ENCODE measurements around the gene RNF19B. TPM values are rescaled to one million over a fixed set of nuclear protein-coding genes. Genes with fewer than 3 reads are reported as not detected.

RNF19B gene
- total RNA-seq, 1 donor from 2014 or later = 14.2 TPM

- no peaks in the 10 kb centered on the region for H3K36me3 ChIP-seq
- no peak overlapping the region for H2AFZ ChIP-seq (replicated peaks)
- Mint-ChIP-seq H3K27ac (no peak overlapping the region), H3K27me3 (ENCODE audit: insufficient read depth, low read depth) (peaks cover 2% of the 10 kb centered on the region), H3K9me3 (no peaks in the 10 kb centered on the region), H3K36me3 (peaks cover 6% of the 10 kb centered on the region), H3K4me1 (no peaks in the 10 kb centered on the region), H3K4me3 (no peak overlapping the region)
- H3K9ac ChIP-seq = no peak overlapping the region
- no peaks in the 10 kb centered on the region for H3K4me1 ChIP-seq
- TF ChIP-seq CTCF (IDR thresholded peaks at IDR 0.05) = no peak
- no peak for TF ChIP-seq EZH2phosphoT487 (IDR thresholded peaks at IDR 0.05)
- no peak for TF ChIP-seq EZH2 (IDR thresholded peaks at IDR 0.05)
- H4K20me1 ChIP-seq (ENCODE audit: low read depth) = no peaks in the 10 kb centered on the region
- no peak overlapping the region for H3K27ac ChIP-seq
- H3K4me2 ChIP-seq = no peak overlapping the region
- no peak for DNase-seq (ENCODE audit: low spot score)
- no peaks in the 10 kb centered on the region for H3K9me3 ChIP-seq (ENCODE audit: low read depth)
- no peaks in the 10 kb centered on the region for H3K27me3 ChIP-seq
- H3F3A ChIP-seq (ENCODE audit: low read depth) = no peaks in the 10 kb centered on the region
- peaks cover 23% of the 10 kb centered on the region for H3K79me2 ChIP-seq (ENCODE audit: low read depth)
- no peak overlapping the region for H3K4me3 ChIP-seq
Observed at GRCh38 chr1:32954168-32954567, 10.4 kb downstream of the RNF19B start.

GRCh38 chr1:32953495-32953894, 11.1 kb downstream of the RNF19B start:
- Histone ChIP-seq H3K9ac (no peak overlapping the region), H3K27me3 (no peaks in the 10 kb centered on the region), H3K9me3 (ENCODE audit: low read depth) (no peaks in the 10 kb centered on the region), H3K4me2 (no peak overlapping the region), H4K20me1 (ENCODE audit: low read depth) (no peaks in the 10 kb centered on the region), H3K27ac (no peak overlapping the region), H3K79me2 (ENCODE audit: low read depth) (peaks cover 23% of the 10 kb centered on the region), H3K4me3 (no peak overlapping the region), H3F3A (ENCODE audit: low read depth) (no peaks in the 10 kb centered on the region), H3K36me3 (no peaks in the 10 kb centered on the region), H2AFZ (replicated peaks) (no peak overlapping the region), H3K4me1 (no peaks in the 10 kb centered on the region)
- H3K36me3 Mint-ChIP-seq = peaks cover 4% of the 10 kb centered on the region
- no peak overlapping the region for H3K4me3 Mint-ChIP-seq
- H3K27me3 Mint-ChIP-seq (ENCODE audit: insufficient read depth, low read depth) = peaks cover 2% of the 10 kb centered on the region
- no peaks in the 10 kb centered on the region for H3K4me1 Mint-ChIP-seq
- no peaks in the 10 kb centered on the region for H3K9me3 Mint-ChIP-seq
- DNase-seq (ENCODE audit: low spot score) = no peak
- H3K27ac Mint-ChIP-seq = no peak overlapping the region
- TF ChIP-seq CTCF (IDR thresholded peaks at IDR 0.05) (no peak), EZH2 (IDR thresholded peaks at IDR 0.05) (no peak), EZH2phosphoT487 (IDR thresholded peaks at IDR 0.05) (no peak)

GRCh38 chr1:32949519-32949918, 15.1 kb downstream of the RNF19B start:
- H3K9me3 Mint-ChIP-seq = no peaks in the 10 kb centered on the region
- peaks cover 8% of the 10 kb centered on the region for H3K36me3 Mint-ChIP-seq
- no peaks in the 10 kb centered on the region for H3K4me1 Mint-ChIP-seq
- Histone ChIP-seq H3F3A (ENCODE audit: low read depth) (no peaks in the 10 kb centered on the region), H3K27ac (no peak overlapping the region), H2AFZ (replicated peaks) (no peak overlapping the region), H3K4me2 (no peak overlapping the region), H3K79me2 (ENCODE audit: low read depth) (peaks cover 8% of the 10 kb centered on the region), H4K20me1 (ENCODE audit: low read depth) (no peaks in the 10 kb centered on the region), H3K27me3 (no peaks in the 10 kb centered on the region), H3K36me3 (no peaks in the 10 kb centered on the region), H3K4me1 (no peaks in the 10 kb centered on the region), H3K9me3 (ENCODE audit: low read depth) (no peaks in the 10 kb centered on the region), H3K4me3 (no peak overlapping the region), H3K9ac (no peak overlapping the region)
- H3K4me3 Mint-ChIP-seq = no peak overlapping the region
- TF ChIP-seq EZH2 (IDR thresholded peaks at IDR 0.05) (no peak), EZH2phosphoT487 (IDR thresholded peaks at IDR 0.05) (no peak), CTCF (IDR thresholded peaks at IDR 0.05) (no peak)
- H3K27ac Mint-ChIP-seq = no peak overlapping the region
- no peak for DNase-seq (ENCODE audit: low spot score)
- H3K27me3 Mint-ChIP-seq (ENCODE audit: insufficient read depth, low read depth) = peaks cover 2% of the 10 kb centered on the region
